Subcutaneous adipose tissue (tissue), 4 donors: ENCODE measurements around the gene CCDC9. TPM values are rescaled to one million over a fixed set of nuclear protein-coding genes. Genes with fewer than 3 reads are reported as not detected.

Experiments
- CTCF ChIP-seq: fragments of 450-650 bp; IDR thresholded peaks from one replicate; pipeline ENCODE4 v1.5.1; 2016; ENCODE audit warnings: low read depth, mild to moderate bottlenecking, control low read depth, antibody characterized with exemption, moderate library complexity
- small RNA-seq: library from RNA; depleted of rRNA; stranded (forward); fragments of <200 nt; gene quantifications from one replicate; pipeline ENCODE3, GENCODE V24; 2016
- total RNA-seq, 4 donors: library from RNA; depleted of rRNA; stranded (reverse); fragments of >200 nt; gene quantifications; one replicate each; pipeline ENCODE4 v1.1.0, GENCODE V29; 2016

The CCDC9 gene
- total RNA-seq, 4 donors from 2014 or later, result 6.4 to 23.2 (median 11.4) TPM

- no peak for TF ChIP-seq CTCF
Observed at GRCh38 chr19:47313754-47314295, 57.5 kb downstream of the CCDC9 start.

GRCh38 chr19:47315125-47315821 is 58.9 kb downstream of the CCDC9 start:
- no peak for TF ChIP-seq CTCF

- no peak for TF ChIP-seq CTCF
Observed at GRCh38 chr19:47316513-47316912, 60.2 kb downstream of the CCDC9 start.

GRCh38 chr19:47319923-47320871 is 63.9 kb downstream of the CCDC9 start:
- TF ChIP-seq CTCF, result no peak

Small RNAs within 50 kb of the gene (small RNA-seq; reads per million reads assigned to genes)
- gene MIR3190, result not detected

Other genes starting within 250 kb of the CCDC9 start
- gene NPAS1, start 236.7 kb upstream of the CCDC9 start, total RNA-seq, result under 1 TPM in 1 of 4 donors, not detected in 3; 0.44 TPM
- gene TMEM160, start 207.9 kb upstream of the CCDC9 start, total RNA-seq, result 10 to 100 TPM; 25.2 to 42.7 (median 29.2) TPM
- gene ZC3H4, start 142.7 kb upstream of the CCDC9 start, total RNA-seq, result 10 to 100 TPM; 11.9 to 26.9 (median 17.5) TPM
- gene SAE1, start 125.7 kb upstream of the CCDC9 start, total RNA-seq, result 10 to 100 TPM; 43.9 to 56.7 (median 51.4) TPM
- 1 to 10 TPM in 3 of 4 donors, not detected in 1; 2.8 to 6.1 (median 4.0) TPM for gene BBC3, start 25.3 kb upstream of the CCDC9 start, total RNA-seq
- 1 to 10 TPM; 1.6 to 8.4 (median 5.8) TPM for gene INAFM1, start 18.4 kb downstream of the CCDC9 start, total RNA-seq
- 10 to 100 TPM in 3 of 4 donors, 1 to 10 TPM in 1; 8.5 to 90.8 (median 22.0) TPM for gene C5AR1, start 53.3 kb downstream of the CCDC9 start, total RNA-seq
- gene C5AR2, start 75.7 kb downstream of the CCDC9 start, total RNA-seq, result 10 to 100 TPM in 2 of 4 donors, 1 to 10 TPM in 2; 1.3 to 27.9 (median 8.4) TPM
- 1 to 10 TPM; 7.3 to 8.2 (median 8.1) TPM for gene DHX34, start 92.8 kb downstream of the CCDC9 start, total RNA-seq
- 10 to 100 TPM in 1 of 4 donors, 1 to 10 TPM in 3; 3.8 to 10.5 (median 6.0) TPM for gene MEIS3, start 163.0 kb downstream of the CCDC9 start, total RNA-seq
- gene SLC8A2, start 215.4 kb downstream of the CCDC9 start, total RNA-seq, result 1 to 10 TPM in 1 of 4 donors, under 1 TPM in 2, not detected in 1; 0.17 to 4.3 (median 0.22) TPM
- gene KPTN, start 227.7 kb downstream of the CCDC9 start, total RNA-seq, result 1 to 10 TPM; 3.9 to 7.2 (median 4.1) TPM